IMR-90 (cell line): Measurements from ENCODE around the gene NDUFB10. TPM values are rescaled to one million over a fixed set of nuclear protein-coding genes. Genes with fewer than 3 reads are reported as not detected.

Experiments used
- ATAC-seq: fragments of 200-7000 bp; cut with Tn5 transposase; 2 replicates; pipeline ENCODE4 v1.9.1; 2020; ENCODE audit warnings: low read depth, mild to moderate bottlenecking, moderate library complexity
- BruUV-seq: library from RNA; stranded (reverse); fragments of 400-500 nt; replicated peaks from 2 replicates; lab custom pipeline; 2021; lab: Mats Ljungman, UMichigan
- CTCF ChIA-PET: fragments of 300-600 bp; formaldehyde crosslinking; extraction: SDS; loops from one replicate; lab custom pipeline; 2021; ENCODE audit warnings: antibody characterized with exemption; lab: Yijun Ruan, JAX
- POLR2A ChIA-PET: fragments of 300-600 bp; sonication (Branson Sonifier 250); formaldehyde crosslinking; loops from one replicate; lab custom pipeline; 2022; ENCODE audit warnings: antibody characterized with exemption; ENCODE audit not compliant: unreplicated experiment; lab: Charles Lee
- DNase-seq: peaks from one replicate; pipeline ENCODE4 v3.0.0; 2013
- H2AFZ ChIP-seq: replicated peaks from 2 replicates; pipeline ENCODE3; 2013; ENCODE audit warnings: low read length, mild to moderate bottlenecking; ENCODE audit not compliant: poor library complexity
- H2AK5ac ChIP-seq: 2 replicates; pipeline ENCODE4 v1.6.1; 2013; ENCODE audit warnings: low read depth, low read length, inconsistent platforms
- H2AK9ac ChIP-seq: replicated peaks from 2 replicates; pipeline ENCODE3; 2013; ENCODE audit warnings: mild to moderate bottlenecking, low read depth, low read length, moderate library complexity; ENCODE audit not compliant: poor library complexity
- H2BK120ac ChIP-seq: 2 replicates; pipeline ENCODE4 v1.6.1; 2013; ENCODE audit warnings: low read depth, low read length, inconsistent platforms
- H2BK15ac ChIP-seq: 3 replicates; pipeline ENCODE4 v1.6.1; 2013; ENCODE audit warnings: low read depth, low read length, inconsistent platforms
- H2BK20ac ChIP-seq: 2 replicates; pipeline ENCODE4 v1.6.1; 2013; ENCODE audit warnings: low read depth, mild to moderate bottlenecking, inconsistent platforms, low read length, moderate library complexity
- H2BK5ac ChIP-seq: 2 replicates; pipeline ENCODE4 v1.6.1; 2013; ENCODE audit warnings: mild to moderate bottlenecking, low read depth, low read length, inconsistent platforms; ENCODE audit not compliant: poor library complexity, severe bottlenecking
- H3K14ac ChIP-seq: replicated peaks from 2 replicates; pipeline ENCODE4 v1.6.1; 2013; ENCODE audit warnings: low read depth, low read length, inconsistent platforms
- H3K18ac ChIP-seq: 2 replicates; pipeline ENCODE4 v1.6.1; 2013; ENCODE audit warnings: low read depth, low read length, control low read depth
- H3K23ac ChIP-seq: 2 replicates; pipeline ENCODE4 v1.6.1; 2013; ENCODE audit warnings: low read depth, low read length, inconsistent platforms
- H3K27ac ChIP-seq: 2 replicates; pipeline ENCODE4 v1.5.1; 2013; ENCODE audit warnings: mild to moderate bottlenecking, control low read depth, low read length; ENCODE audit not compliant: insufficient read depth
- H3K27me3 ChIP-seq: 2 replicates; pipeline ENCODE4 v1.6.1; 2013; ENCODE audit warnings: low read length; ENCODE audit not compliant: control insufficient read depth, insufficient read depth
- H3K36me3 ChIP-seq: 2 replicates; pipeline ENCODE4 v1.6.1; 2013; ENCODE audit warnings: low read length, mixed read lengths; ENCODE audit not compliant: control insufficient read depth, insufficient read depth
- H3K4ac ChIP-seq: 2 replicates; pipeline ENCODE4 v1.6.1; 2013; ENCODE audit warnings: low read depth, low read length, inconsistent platforms
- H3K4me1 ChIP-seq: 2 replicates; pipeline ENCODE4 v1.6.1; 2013; ENCODE audit warnings: low read length, mixed read lengths; ENCODE audit not compliant: control insufficient read depth, insufficient read depth
- H3K4me2 ChIP-seq: 2 replicates; pipeline ENCODE4 v1.6.1; 2013; ENCODE audit warnings: low read depth, mild to moderate bottlenecking, control low read depth, low read length, moderate library complexity
- H3K4me3 ChIP-seq: 2 replicates; pipeline ENCODE4 v1.5.1; 2013; ENCODE audit warnings: low read depth, mild to moderate bottlenecking, control low read depth, low read length, moderate library complexity; ENCODE audit not compliant: insufficient read depth
- H3K56ac ChIP-seq: 2 replicates; pipeline ENCODE4 v1.6.1; 2013; ENCODE audit warnings: low read length, inconsistent platforms; ENCODE audit not compliant: insufficient read depth; ENCODE audit errors: extremely low read depth
- H3K79me1 ChIP-seq, 2 experiments: 2 replicates each; pipeline ENCODE4 v1.6.1; 2013; ENCODE audit warnings: low read length in 2 of 2, inconsistent platforms in 1 of 2, low read depth in 1 of 2
- H3K9ac ChIP-seq: 2 replicates; pipeline ENCODE4 v1.6.1; 2013; ENCODE audit warnings: low read depth, low read length, control low read depth
- H3K9me1 ChIP-seq: 2 replicates; pipeline ENCODE4 v1.6.1; 2013; ENCODE audit warnings: low read length, inconsistent platforms; ENCODE audit not compliant: insufficient read depth
- H3K9me3 ChIP-seq: 2 replicates; pipeline ENCODE4 v1.6.1; 2013; ENCODE audit warnings: low read length; ENCODE audit not compliant: control insufficient read depth, insufficient read depth
- H4K20me1 ChIP-seq: 2 replicates; pipeline ENCODE4 v1.6.1; 2013; ENCODE audit warnings: low read length, inconsistent platforms; ENCODE audit not compliant: insufficient read depth
- H4K5ac ChIP-seq: 2 replicates; pipeline ENCODE4 v1.6.1; 2013; ENCODE audit warnings: mild to moderate bottlenecking, low read depth, low read length, control low read depth
- H4K8ac ChIP-seq, 2 experiments: 2 replicates each; pipeline ENCODE4 v1.6.1; 2013; ENCODE audit warnings: low read depth in 2 of 2, low read length in 2 of 2, control low read depth in 1 of 2, inconsistent platforms in 1 of 2
- H4K91ac ChIP-seq: 2 replicates; pipeline ENCODE4 v1.6.1; 2013; ENCODE audit warnings: low read depth, low read length, inconsistent platforms; ENCODE audit not compliant: insufficient read depth
- NFE2L2 ChIP-seq: fragments of 150-350 bp; IDR thresholded peaks from 2 replicates; pipeline ENCODE4 v1.6.1; 2016; ENCODE audit warnings: low read depth, mild to moderate bottlenecking, low read length
- WGBS, 2 experiments: methylation state at CpG; one replicate each; pipeline versions ENCODE4 v1.1.5 to v1.1.7; 2013; ENCODE audit warnings: missing lambda C conversion rate in 2 of 2; ENCODE audit not compliant: insufficient read length in 1 of 2; ENCODE audit errors: extremely low coverage in 2 of 2; 5-methylcytosine and 5-hydroxymethylcytosine counted together
- dilution Hi-C: fragments of 300-500 bp; cut with HindIII; formaldehyde crosslinking; loops from one replicate; pipeline ENCODE4 v1.14.3; 2018; ENCODE audit warnings: low sequenced_read_pairs; ENCODE audit not compliant: unreplicated experiment
- in situ Hi-C: fragments of 300-500 bp; cut with MboI; formaldehyde crosslinking; loops from 3 replicates; pipeline ENCODE4 v1.14.3; 2019; ENCODE audit warnings: low sequenced_read_pairs, inconsistent platforms, mixed read lengths
- intact Hi-C: fragments of 100-400 bp; cut with micrococcal nuclease; formaldehyde crosslinking; loops from 2 replicates; pipeline ENCODE4 v1.10.0; 2022
- polyA plus RNA-seq, 3 experiments: library from polyadenylated mRNA; depleted of rRNA; stranded (reverse); fragments of >200 nt; gene quantifications; 2 replicates each; pipeline ENCODE4 v1.2.3, GENCODE V29; 2012; ENCODE audit warnings: low replicate concordance in 1 of 3
- total RNA-seq: library from RNA; depleted of rRNA; stranded (reverse); fragments of >200 nt; gene quantifications from 2 replicates; pipeline ENCODE4 v1.2.3, GENCODE V29; 2012
- TF ChIP-seq, protein P1 (sequence below): fragments of 150-350 bp; IDR thresholded peaks from 2 replicates; pipeline ENCODE4 v1.6.1; 2016; ENCODE audit warnings: low read depth, mild to moderate bottlenecking, low read length, moderate library complexity, borderline replicate concordance

Gene NDUFB10
- total and polyA plus RNA-seq, 2 of the 4 experiments (the other 2 are of a cell fraction), result 189 to 220 TPM

DNA sequence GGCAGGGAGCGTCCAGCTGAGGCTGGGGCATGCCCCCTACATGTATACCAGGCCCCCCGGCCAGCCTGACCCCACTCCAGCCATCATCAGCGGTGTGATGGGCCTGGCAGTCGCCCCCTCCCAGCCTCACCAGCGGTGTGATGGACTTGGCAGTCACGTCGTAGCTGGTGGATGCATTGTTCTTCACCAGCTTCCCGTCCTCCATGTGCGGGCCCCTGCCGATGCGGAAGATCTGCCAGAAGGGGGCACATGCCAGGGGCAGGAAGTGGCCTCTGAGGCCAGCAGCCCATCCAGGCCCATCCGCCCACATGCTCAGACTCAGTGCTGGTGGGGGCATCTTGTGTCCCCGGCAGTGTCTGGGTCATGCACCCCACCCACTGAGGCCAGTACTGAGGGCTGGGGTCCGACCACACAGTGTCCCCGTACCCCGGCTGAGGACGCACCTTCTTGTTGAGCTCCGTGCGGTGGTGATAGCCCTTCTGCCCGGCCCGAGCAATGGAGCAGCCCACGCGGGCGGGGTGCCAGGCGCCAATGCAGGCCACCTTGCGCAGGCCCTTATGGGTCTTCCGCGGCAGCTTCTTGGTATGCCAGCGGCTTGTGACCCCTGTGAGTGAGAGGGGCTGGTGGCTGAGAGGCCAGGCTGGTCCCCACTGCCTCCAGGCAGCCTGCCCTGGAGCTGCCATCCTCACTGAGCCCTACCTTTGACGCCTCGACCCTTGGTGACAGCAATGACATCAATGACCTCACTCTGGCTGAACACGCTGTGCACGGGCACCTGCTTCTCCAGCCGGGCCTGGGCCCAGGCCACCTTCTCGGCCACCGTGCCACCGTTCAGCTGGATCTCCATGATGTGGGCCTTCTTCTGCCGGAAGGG, 12.6 kb upstream of the NDUFB10 start:
- POLR2A ChIA-PET, result no interaction called here
- H3K36me3 ChIP-seq, result no peaks in the 10 kb centered on the region
- H3K27ac ChIP-seq, result no peak overlapping the region
- no peak overlapping the region for H3K23ac ChIP-seq
- no peak overlapping the region for H3K9ac ChIP-seq
- no peak overlapping the region for H3K56ac ChIP-seq
- H4K5ac ChIP-seq, result no peak overlapping the region
- H3K4me1 ChIP-seq, result peaks cover 5% of the 10 kb centered on the region; the same call in 1 of the 2 replicates
- intact Hi-C loops (no loop called here), in situ Hi-C loops (no loop called here), dilution Hi-C loops (no loop called here)
- H3K27me3 ChIP-seq, result no peaks in the 10 kb centered on the region
- no peak overlapping the region for H3K4me2 ChIP-seq
- H3K79me1 ChIP-seq, result peaks cover 4 to 8% of the 10 kb centered on the region in 2 experiments; a peak in 3 of 4 replicates
- no peak overlapping the region for H4K91ac ChIP-seq
- H3K4ac ChIP-seq, result no peak overlapping the region
- H3K9me3 ChIP-seq, result no peaks in the 10 kb centered on the region
- H2AFZ ChIP-seq, result peak overlapping the region; percentile 58
- H2BK5ac ChIP-seq, result no peak overlapping the region
- H3K9me1 ChIP-seq, result no peaks in the 10 kb centered on the region
- no peak overlapping the region for H2BK120ac ChIP-seq
- no peak overlapping the region for H2BK15ac ChIP-seq
- H2AK5ac ChIP-seq, result no peak overlapping the region
- H2BK20ac ChIP-seq, result no peak overlapping the region
- no peak overlapping the region for H4K8ac ChIP-seq
- H2AK9ac ChIP-seq, result no peak overlapping the region
- 78% methylated on average over 24 of the region's 38 CpGs; no CpG with 5 or more reads in 1 of the 2 experiments for WGBS, 2 experiments
- no peak overlapping the region for H3K18ac ChIP-seq
- H3K14ac ChIP-seq, result no peak overlapping the region
- DNase-seq (no peak), ATAC-seq (no peak)
- H4K20me1 ChIP-seq, result no peaks in the 10 kb centered on the region
- CTCF ChIA-PET, result no interaction called here
- no peak overlapping the region for H3K4me3 ChIP-seq
- TF ChIP-seq NFE2L2, result no peak
- TF ChIP-seq, protein P1, sequence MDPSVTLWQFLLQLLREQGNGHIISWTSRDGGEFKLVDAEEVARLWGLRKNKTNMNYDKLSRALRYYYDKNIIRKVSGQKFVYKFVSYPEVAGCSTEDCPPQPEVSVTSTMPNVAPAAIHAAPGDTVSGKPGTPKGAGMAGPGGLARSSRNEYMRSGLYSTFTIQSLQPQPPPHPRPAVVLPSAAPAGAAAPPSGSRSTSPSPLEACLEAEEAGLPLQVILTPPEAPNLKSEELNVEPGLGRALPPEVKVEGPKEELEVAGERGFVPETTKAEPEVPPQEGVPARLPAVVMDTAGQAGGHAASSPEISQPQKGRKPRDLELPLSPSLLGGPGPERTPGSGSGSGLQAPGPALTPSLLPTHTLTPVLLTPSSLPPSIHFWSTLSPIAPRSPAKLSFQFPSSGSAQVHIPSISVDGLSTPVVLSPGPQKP, result no peak
- BruUV-seq, result no TSS peak
